Activated CD4-positive, alpha-beta T cell treated with anti-CD3 and anti-CD28 coated beads for 24 hours (primary cell): ENCODE results near the gene SAMD8.

ENCODE experiments used
- DNase-seq, 2 donors: peaks; one replicate each; pipeline ENCODE4 v3.0.0-alpha.2; 2020; ENCODE audit warnings: low read depth in 2 of 2

Gene SAMD8

DNA sequence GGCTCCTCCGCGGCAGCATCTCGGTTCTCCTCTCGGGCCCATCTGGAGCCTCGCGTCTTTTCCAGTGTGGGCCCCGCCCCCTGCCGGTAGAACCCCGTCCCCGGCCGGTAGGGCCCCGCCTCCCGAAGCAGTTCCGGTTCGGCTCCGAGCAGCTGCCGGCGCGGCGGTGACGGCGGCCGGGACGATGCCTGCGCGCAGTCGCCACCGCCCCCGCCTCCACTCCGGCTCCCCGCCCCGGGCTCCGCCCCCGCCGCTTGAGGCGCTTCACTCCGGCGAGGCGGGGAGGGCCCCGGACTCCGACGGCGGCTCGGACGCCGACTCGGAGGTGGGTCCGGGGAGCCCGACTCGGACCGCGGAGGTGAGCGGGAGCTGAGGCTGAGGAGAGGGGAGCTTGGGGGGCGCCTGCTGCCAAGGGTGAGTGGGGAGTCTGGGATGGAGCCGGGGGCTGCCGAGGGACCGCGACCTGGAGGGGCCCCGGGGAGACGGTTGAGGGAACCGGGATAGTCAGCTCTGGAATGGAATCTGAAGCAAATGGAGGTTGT is at the start of gene SAMD8:
TSS of gene SAMD8 (plus strand) at position 292 of the 542 bp plus-strand sequence. CDS start 38,873 bp downstream, outside the sequence.
- DNase-seq = peak; percentile 91 to 97

DNA sequence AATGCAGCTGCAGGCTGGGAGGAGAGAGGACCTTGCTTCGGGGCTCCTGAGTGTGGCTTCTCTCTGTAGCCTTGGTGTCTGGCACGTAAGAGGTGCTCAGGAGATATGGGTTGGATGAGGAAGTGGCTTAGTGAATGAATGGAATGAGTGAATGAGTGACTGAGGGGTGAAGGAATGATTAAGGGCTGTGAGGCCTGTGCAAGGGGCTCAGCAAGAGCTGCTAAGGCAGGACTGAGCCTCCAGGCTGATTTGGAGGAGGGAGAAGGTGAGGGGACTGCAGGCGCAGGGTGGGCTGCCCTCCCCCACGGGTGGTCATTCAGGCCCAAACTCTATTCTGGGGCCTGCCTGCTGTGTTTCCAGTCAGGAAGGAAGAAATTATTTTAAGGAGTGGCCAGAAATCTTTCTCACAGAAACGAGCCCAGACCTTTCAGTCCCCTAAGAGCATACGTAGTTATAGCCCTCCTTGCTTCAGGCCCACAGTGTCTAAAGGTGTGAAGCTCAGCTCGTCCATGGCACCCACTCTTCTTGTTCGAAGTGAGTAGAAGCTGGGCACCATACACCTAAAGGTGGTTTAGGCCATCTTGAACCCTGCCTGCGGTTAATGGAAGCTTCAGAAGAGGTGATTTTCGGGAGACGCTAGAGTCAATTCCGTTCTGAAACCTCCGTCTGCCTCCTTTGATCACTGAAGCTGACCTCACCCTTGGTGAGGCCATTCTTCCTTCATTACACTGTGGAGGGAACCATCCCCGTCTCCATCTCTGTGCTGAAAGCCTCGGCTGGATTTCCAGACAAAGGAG is 49.5 kb upstream of the SAMD8 start:
- DNase-seq = no peak

DNA sequence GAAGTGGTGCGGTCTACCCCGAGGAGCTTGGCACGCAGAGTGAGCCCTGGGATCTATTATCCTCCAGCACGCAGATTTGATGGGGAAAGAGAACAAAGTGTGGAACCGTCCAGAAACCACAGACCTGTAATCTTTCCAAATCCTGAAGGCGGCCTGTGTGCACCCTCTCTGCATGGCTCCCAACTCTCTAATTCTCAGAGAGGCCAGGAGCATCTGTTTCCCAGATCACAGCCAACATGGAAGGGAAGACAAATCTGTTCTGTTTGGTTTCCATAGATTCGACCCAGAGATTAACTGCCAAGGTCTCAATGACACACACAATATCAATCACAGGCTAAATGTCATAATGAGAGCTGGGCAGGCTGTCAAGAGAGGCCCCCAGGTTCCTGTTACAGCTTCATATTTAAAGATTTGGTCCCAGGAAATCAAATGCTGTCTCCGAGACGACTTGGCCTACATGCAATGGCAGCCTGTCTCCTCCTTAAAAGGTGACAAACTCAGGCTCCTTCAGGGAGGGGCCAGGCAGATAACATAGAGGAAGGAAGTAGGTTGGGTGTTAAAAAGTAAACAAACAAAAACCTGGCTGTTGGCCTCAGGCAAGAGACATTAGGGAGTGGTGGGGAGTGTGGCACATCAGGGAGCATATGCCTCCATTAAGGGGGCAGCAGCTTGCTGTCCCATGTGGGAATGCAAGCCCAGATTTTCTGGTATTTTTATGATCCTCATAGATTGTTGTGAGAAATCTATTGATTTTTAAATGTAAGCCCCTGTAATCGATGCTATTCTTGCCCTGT is 48.8 kb upstream of the SAMD8 start:
- DNase-seq = no peak

DNA sequence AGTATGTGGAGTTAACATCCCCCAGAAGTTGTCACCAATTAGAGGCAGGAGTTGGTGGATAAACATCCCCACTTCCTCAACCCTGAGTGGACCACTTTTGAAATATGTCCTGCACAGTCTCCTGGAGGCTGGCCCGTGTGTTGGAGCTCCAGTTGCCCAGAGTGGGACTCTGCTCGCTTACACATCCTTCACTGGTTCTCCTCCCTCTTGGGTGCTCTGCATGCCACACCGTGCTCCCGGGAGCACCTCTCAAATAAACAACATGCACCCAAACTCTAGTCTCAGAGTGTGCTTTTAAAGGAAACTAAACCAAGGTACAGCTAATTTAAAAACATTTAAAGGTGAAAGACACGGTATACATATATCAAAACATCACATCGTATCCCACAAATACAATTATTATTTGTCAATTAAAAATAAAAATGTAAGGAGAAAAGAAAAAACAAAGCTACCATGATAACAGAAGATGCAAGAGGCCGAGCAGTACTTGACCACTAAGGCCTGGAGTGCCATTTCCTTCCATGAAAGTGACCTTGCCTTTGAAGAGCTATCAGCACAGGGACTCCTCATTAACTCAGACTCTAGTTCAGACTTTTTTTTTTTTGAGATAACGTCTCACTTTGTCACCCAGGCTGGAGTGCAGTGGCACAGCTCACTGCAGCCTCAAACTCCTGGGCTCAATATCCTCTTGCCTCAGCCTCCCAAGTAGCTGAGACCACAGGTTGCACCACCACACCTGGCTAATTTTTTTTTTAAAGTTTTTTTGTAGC is 47.8 kb upstream of the SAMD8 start:
- DNase-seq = no peak

DNA sequence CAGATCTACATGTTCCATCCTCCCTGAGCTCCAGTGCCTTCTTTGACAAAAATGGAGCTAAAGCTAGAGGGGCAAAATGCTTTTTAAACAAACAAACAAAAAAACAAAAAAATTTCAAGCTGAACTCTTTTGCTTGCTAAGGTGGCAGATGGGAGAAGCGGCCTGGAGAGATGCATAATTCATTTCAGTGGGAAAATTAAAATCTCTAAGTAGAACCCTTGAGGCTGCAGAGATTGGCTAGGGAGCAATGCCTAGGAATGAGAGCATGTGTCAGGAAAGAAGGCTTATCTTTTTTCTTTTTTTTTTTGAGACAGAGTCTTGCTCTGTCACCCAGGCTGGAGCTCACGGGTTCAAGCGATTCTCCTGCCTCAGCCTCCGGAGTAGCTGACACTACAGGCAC is 46.4 kb upstream of the SAMD8 start:
- DNase-seq = no peak

DNA sequence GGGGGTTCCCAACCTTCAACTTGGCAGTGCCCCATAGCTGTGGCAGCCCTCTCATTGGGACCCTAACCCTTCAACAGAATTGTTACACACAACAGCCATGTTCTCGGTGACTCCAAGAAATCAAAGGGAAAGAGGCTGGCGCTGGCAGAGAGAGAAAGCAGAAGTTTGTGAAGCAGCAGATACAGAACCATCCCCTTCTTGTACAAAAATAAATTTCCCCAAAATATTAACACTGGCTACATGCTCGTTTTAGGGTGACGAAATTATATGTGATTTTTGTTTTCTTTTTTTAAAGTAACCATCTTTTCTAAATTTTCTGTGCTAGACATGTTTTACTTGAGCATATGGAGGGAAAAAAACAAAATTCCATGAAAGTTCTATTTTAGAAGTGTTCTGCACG is 45.2 kb upstream of the SAMD8 start:
- DNase-seq = no peak

DNA sequence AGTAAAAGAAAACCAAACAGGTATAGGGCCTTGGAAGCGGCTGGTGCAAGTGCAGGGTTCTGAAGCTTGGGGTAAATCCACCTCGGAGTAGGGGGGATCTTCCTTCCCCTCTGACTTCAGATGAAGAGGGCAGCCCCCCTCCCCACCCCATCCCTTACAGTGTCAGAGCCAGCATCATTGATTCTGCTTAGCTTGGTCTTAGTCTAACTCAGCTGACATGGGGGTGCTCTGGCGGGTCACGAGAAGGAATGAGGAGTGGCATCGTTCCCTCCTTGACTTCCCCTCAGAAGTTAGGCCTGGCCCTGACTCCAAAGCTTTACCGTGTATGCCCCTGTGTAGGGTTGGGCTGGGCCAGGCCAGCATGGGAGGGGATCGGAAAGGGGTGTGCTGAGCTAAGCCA is 44.2 kb upstream of the SAMD8 start:
- DNase-seq = no peak

DNA sequence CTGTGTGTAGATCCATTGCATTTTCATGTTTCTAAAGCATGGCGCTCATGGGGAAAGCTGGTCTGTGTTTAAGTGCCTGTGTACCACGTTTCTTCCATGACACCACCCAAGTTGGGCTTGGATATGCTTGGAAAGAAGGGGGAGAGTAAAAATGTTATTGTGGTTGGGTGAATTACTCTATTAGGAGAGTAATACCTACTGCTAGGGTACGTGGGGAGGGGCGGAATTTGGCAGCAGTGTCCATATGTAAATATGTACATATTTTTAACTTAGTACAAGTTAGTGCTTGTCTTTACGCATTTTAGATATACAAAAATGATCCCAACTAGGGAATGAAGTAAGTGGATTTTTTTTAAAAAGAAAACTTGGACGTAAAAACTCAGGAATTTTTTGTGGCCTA is 42.9 kb upstream of the SAMD8 start:
- no peak for DNase-seq

DNA sequence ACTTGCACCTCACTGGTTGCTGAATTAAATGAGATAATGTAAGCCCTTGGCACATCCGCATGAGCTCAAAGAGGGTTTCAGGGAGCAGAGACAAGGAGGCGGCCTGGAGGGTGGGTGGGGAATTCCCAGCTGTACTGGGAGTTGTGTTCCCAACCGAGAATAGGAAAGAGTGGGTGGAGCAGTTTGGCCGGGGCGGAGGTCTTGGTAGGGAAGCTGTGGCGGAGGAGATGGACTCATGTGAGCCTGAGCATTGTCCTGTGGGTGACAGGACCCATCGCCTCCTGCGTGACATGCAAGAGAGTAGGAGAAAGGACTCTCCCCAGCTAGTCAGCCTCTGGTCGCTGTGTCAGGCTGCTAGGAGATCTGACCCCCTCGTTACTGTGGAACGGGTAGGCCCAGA is 41.0 kb upstream of the SAMD8 start:
- DNase-seq = no peak

DNA sequence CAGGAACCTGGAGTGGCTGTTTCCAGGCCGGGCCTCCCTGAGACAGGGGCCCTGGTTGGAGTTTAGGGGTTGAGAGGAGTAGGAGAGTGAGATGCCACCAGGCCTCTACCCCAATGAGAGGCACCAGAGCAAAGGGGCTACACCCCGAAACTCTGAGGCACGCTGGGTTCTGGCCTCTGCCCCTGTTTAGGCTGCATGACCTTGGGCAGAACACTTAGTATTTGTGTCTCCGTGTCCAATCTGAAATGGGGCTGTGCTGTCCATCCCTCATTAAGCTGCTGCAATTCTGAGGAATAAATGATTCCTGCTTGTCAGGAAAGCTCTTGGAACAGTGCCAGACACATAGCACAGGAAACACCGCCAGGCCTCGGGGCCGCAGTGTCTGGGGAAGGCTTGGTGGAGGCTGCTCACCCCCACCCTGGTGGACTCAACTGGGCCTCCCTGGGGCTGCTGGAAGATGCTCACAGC is 40.5 kb upstream of the SAMD8 start:
- DNase-seq = no peak

DNA sequence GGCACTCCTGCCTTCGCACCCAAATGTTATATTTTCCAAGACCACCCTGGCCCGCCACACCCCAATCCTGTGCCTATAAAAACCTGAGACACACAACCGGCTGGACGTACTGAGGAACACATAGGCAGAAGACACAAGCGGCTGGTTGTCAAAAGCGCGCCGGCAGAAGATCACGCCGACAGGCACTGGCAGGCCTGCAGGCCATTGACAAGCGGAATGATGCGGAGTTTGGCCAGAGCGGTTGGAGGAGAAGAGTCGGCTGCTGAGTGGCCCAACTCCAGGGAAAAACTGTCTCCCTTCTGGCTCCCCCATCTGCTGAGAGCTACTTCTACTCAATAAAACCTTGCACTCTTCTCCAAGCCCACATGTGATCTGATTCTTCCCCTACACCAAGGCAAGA is 39.7 kb upstream of the SAMD8 start:
- DNase-seq = no peak

DNA sequence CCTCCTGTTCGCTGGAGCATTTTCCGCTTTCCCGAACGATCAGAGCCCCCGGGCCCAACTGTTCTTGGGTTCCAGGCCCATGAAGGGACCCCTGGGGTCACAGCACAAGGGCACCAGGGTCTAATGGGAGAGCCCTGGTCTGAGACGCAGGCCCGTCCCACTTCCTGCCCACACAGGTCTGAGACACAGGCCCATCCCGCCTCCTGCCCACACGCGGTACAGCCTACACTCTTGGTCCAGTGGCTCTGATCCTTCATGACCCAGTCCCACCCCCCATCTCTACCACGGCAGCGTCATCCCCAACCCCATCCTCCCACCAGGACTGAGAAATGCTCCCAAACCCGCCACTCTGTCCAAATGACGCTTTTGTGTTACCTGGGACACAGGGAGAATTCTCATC is 38.7 kb upstream of the SAMD8 start:
- no peak for DNase-seq

DNA sequence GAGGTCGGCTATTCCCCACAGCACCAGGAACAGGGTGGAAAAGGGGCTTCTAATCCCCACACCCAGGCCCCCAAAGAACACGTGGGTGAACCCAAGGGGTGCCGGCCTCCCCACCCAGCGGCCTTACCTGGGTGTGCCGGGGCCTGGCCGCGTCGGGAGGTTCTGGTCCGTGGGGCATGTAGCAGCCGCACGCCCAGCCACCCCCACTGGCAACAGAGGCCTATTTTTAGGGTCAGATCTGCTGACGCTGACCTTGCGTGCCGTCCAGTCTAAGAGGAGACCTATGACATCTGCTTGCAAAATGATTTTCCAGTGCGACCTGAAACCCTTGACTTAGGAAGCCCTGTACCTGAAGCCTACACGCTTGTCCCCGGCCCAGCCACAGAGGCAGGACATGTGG is 38.0 kb upstream of the SAMD8 start:
- no peak for DNase-seq

DNA sequence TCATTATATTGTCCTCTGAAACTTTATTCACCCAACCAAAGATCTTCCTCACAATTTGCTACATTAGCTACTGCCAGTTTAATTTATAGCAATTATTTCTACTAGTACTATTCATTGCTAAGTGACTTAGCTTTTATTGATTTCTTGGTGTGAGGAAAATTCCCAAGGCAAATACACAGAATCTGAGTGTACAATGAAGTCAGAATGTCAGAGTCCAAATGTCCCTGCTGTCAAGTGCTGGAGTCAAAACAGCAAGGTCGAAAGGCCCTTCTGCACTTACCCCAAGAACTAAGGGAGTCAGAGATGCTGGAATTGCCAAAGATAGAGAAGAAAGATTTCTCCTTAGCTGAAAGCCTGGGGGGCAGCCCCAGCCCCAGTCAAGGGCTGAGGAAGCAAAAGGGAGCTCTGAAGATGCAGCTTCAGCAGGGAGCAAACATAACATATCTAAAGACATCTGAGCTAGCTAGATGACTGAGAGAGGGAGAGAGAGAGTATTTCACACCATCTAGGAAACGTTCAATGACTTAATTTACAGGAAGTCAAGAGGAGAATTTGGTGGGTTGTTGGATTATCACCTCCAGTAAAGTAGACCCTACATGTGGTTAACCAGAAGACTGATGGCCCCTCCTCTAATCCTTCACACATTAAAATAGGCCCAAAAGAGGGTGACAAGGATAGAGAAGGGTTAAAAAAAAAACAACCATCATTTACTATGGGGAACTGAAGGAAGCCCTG is 36.6 kb upstream of the SAMD8 start:
- no peak for DNase-seq

DNA sequence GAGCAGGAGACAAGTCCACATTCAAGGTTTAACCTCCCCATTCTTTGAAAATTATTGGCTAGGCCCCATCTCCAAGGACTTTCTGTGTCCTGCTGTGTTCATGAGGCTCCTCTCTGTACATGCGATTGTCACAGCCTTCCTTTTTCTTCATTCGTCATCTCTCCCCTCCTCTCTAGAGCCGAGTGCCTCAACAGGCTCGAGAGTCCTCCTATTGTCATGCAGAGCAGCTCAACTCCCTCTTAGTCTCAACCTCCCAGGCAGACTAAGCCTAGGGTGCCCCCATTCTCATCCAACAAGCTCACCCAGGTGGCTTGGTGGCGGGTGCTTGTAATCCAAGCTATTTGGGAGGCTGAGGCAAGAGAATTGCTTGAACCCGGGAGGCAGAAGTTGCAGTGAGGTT is 35.1 kb upstream of the SAMD8 start:
- DNase-seq = no peak

DNA sequence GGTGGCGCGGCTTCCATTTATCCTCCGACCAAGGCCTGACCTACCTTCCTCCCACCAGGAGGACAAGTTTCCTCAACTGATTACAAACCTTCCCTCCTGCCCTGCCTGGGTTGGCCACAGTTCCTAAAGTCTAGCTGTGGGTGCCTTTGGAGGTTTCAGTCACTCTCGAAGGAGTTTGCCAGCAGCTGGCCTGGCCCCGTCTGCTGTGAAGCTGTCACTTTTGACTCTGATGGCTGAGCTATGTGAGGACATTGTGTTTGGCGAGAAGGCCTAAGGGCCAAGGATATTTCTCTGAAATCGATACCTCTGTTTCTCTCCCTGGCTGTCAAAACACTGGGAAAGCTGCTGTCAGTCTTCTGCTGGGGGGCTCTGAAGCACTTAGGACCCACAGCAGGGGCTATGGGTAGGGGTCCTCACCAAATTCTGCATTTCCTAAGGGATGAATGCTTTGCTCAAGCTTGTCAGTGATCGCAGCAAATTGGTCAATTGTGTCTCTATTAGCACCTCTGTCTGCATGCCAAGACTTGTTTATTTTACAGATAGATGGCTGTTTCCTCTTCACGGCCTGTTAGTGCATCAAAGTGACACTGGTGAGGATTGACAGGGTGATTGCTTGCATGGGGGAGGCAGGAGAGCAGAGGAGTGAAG is 31.9 kb upstream of the SAMD8 start:
- DNase-seq = no peak

DNA sequence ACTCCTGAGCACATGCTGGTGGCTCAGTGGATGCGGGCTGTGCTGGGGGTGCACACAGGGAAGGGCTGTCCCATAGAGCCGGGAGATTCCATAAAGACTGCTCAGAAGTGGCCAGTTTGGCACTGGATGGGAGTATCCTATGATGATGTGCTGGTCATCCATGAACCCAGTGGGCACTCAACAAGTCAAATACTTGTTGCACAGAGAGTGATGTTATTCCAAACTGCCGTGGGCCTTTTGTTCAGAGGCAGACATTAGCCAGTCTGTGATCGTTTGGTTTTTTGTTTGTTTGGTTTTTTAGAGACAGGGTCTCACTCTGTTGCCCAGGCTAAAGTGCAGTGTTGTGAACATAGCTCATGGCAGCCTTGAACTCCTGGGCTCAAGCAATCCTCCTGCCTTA is 30.9 kb upstream of the SAMD8 start:
- DNase-seq = no peak

DNA sequence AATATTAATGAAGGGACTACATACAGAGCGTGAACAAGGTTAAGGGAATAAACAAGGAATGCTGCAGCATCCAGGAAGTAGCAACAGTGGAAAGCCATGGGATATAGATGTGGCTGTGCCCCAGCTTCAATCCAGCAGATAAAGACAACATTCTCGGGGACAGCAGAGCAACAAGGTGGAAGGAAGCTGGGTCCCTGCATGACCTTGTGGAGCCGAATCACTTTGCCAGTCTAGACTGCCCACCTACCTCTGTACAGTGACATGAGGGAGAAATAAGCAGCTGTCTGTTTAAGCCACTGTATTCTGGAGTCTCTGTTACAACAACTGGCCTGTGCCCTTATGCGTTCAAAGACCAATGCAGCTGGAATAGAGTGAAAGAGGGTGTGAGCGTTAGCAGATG is 30.1 kb upstream of the SAMD8 start:
- DNase-seq = no peak

DNA sequence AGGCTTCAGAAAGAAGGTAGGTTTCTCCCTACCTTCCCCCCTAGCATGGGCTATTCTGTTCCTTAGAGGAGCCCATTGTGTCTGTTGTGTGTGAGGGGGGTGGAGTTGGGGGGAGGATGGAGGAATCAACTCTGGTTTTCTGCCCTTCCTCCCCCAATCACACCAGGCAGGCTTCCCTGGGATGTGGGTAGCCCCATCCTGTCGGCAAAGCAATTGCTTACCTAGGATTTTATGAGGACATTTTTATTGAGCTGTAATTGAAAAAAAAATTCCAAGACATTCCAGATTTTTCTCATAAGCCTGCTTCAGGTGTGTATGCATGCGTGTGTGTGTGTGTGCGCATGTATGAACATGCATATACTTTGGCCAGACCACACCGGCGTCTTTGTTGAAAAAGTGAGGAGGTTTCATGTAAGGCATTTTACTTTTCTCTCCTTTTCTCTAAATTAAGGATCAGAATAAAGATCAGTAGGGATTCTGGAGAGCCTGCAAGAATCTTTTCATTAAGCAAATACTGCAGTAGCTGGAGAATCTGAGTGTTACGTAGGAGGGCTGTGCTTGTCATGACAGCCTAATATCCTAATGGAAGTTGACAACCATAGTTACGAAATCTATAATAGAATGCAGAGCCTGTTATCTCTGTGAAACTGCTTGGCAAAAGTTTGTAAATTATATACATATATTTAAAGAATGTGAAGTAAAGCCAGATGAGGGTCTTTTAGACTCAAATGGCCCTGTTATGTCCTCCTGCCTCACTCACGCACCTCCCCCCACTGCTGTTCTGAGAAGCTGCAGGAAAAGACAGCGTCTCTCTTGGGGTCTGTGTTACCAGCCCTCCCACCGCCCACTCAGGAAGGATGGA is 27.3 kb upstream of the SAMD8 start:
- DNase-seq = no peak

DNA sequence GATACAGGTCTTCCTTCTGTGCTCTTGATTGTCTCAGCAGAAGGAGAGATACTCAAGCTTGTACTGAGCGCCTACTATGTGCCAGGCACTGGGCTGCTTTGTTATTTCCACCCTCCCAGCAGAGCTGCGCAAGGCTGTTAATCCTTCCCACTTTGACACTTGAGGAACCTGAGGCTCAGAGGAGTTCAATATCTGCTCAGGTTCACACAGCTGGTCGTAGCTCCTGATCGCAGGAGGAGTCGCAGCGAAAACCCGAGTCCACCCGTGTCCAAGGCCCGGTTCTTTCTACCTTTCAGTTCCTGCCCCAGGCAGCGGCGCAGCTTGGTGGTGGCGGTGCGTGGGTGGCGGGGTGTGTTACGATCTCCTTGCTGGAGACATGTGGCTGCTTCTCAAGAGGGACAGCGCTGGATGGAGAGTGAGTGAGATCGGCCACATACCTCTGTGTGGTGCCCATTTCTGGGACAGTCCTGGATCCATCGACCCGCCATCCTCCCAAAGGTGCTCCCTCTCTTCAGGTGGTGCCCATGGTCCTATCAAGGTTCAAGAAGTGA is 26.5 kb upstream of the SAMD8 start:
- no peak for DNase-seq
